Renal cortical epithelial cell (primary cell): Measurements from ENCODE around the gene ELL. TPM values are rescaled to one million over a fixed set of nuclear protein-coding genes. Genes with fewer than 3 reads are reported as not detected.

Source experiments
- DNase-seq: peaks from one replicate; pipeline ENCODE4 v3.0.0-alpha.2; 2011; ENCODE audit warnings: low read depth
- total RNA-seq: library from RNA; depleted of rRNA; stranded (reverse); fragments of >200 nt; gene quantifications from 2 replicates; pipeline ENCODE4 v1.2.3, GENCODE V29; 2014

ELL gene
- total RNA-seq, 1 donor from 2014 or later = 13.3 TPM

GRCh38 chr19:18433735-18434398 is 88.0 kb downstream of the ELL start:
- no peak for DNase-seq

- DNase-seq = no peak
Measured at GRCh38 chr19:18433015-18433691, 88.7 kb downstream of the ELL start.

GRCh38 chr19:18432275-18433014 is 89.4 kb downstream of the ELL start:
- DNase-seq = no peak

- no peak for DNase-seq
Measured at GRCh38 chr19:18431351-18432197, 90.3 kb downstream of the ELL start.

GRCh38 chr19:18430417-18431144 is 91.3 kb downstream of the ELL start:
- no peak for DNase-seq

GRCh38 chr19:18429717-18430416 is 92.0 kb downstream of the ELL start:
- DNase-seq = no peak

GRCh38 chr19:18428787-18429674 is 92.8 kb downstream of the ELL start:
- no peak for DNase-seq

- no peak for DNase-seq
Measured at GRCh38 chr19:18428173-18428786, 93.6 kb downstream of the ELL start.

- no peak for DNase-seq
Measured at GRCh38 chr19:18427743-18428113, 94.1 kb downstream of the ELL start.

GRCh38 chr19:18427080-18427742 is 94.7 kb downstream of the ELL start:
- DNase-seq = no peak

GRCh38 chr19:18426416-18426767 is 95.5 kb downstream of the ELL start:
- no peak for DNase-seq

GRCh38 chr19:18425515-18426415 is 96.1 kb downstream of the ELL start:
- no peak for DNase-seq

GRCh38 chr19:18424890-18425514 is 96.9 kb downstream of the ELL start:
- no peak for DNase-seq

GRCh38 chr19:18424122-18424889 is 97.6 kb downstream of the ELL start:
- DNase-seq = no peak

- DNase-seq = no peak
Measured at GRCh38 chr19:18423258-18424020, 98.4 kb downstream of the ELL start.
